ENCODE results near the gene CRISPLD2. TPM values are rescaled to one million over a fixed set of nuclear protein-coding genes. Genes with fewer than 3 reads are reported as not detected.

Gene CRISPLD2
- total RNA-seq, 1 donor from 2014 or later = 0.53 TPM

GRCh38 chr16:84803146-84803545, 16.6 kb upstream of the CRISPLD2 start:
- DNase-seq (ENCODE audit: low read depth) = no peak

GRCh38 chr16:84804326-84804725, 15.5 kb upstream of the CRISPLD2 start:
- FAIRE-seq (no peak), DNase-seq (ENCODE audit: low read depth) (no peak)
- no peak for TF ChIP-seq CTCF (IDR thresholded peaks at IDR 0.05; ENCODE audit: insufficient read depth, low read length, severe bottlenecking)
- no peaks in the 10 kb centered on the region for H3K36me3 ChIP-seq (ENCODE audit: control insufficient read depth, insufficient read depth, low read length)
- no peaks in the 10 kb centered on the region for H3K27me3 ChIP-seq (ENCODE audit: control insufficient read depth, insufficient read depth, low read length)
- H3K4me3 ChIP-seq (ENCODE audit: low read depth, low read length) = no peak overlapping the region

More at GRCh38 chr16:84803146-84803545, 16.6 kb upstream of the CRISPLD2 start:
- FAIRE-seq = peak; percentile 23
- no peak overlapping the region for H3K4me3 ChIP-seq (ENCODE audit: low read depth, low read length)
- no peaks in the 10 kb centered on the region for H3K36me3 ChIP-seq (ENCODE audit: control insufficient read depth, insufficient read depth, low read length)
- no peaks in the 10 kb centered on the region for H3K27me3 ChIP-seq (ENCODE audit: control insufficient read depth, insufficient read depth, low read length)
- TF ChIP-seq CTCF (IDR thresholded peaks at IDR 0.05; ENCODE audit: insufficient read depth, low read length, severe bottlenecking) = no peak

GRCh38 chr16:84806256-84806889, 13.4 kb upstream of the CRISPLD2 start:
- Histone ChIP-seq H3K27me3 (ENCODE audit: control insufficient read depth, insufficient read depth, low read length) (peaks cover 1% of the 10 kb centered on the region), H3K36me3 (ENCODE audit: control insufficient read depth, insufficient read depth, low read length) (no peaks in the 10 kb centered on the region), H3K4me3 (ENCODE audit: low read depth, low read length) (no peak overlapping the region)
- DNase-seq (ENCODE audit: low read depth) (no peak), FAIRE-seq (no peak)
- no peak for TF ChIP-seq CTCF (IDR thresholded peaks at IDR 0.05; ENCODE audit: insufficient read depth, low read length, severe bottlenecking)

- no peak for DNase-seq (ENCODE audit: low read depth)
- Histone ChIP-seq H3K36me3 (ENCODE audit: control insufficient read depth, insufficient read depth, low read length) (no peaks in the 10 kb centered on the region), H3K4me3 (ENCODE audit: low read depth, low read length) (no peak overlapping the region), H3K27me3 (ENCODE audit: control insufficient read depth, insufficient read depth, low read length) (peaks cover 1% of the 10 kb centered on the region)
- no peak for FAIRE-seq
- no peak for TF ChIP-seq CTCF (IDR thresholded peaks at IDR 0.05; ENCODE audit: insufficient read depth, low read length, severe bottlenecking)
These were observed 12.9 kb upstream of the CRISPLD2 start for GRCh38 chr16:84806890-84807258.

DNA sequence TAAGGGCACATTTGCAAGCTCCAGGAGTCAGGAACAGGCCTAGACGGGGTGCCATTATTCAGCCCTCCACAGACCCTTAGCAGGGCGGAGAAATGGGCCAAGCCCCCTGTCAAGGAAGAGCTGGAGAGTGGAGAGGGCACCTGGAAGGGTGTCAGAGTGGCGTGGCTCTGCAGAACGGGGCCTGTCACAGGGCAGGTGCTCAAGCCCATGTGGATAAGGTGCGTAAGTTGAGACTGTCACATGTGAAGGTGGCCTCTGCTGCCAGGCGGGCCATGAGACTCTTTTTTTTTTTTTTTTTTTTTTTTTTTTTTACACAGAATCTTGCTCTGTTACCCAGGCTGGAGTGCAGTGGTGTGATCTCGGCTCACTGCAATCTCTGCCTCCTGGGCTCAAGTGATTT, 12.0 kb upstream of the CRISPLD2 start:
- no peak for FAIRE-seq
- Histone ChIP-seq H3K27me3 (ENCODE audit: control insufficient read depth, insufficient read depth, low read length) (peaks cover 5% of the 10 kb centered on the region), H3K36me3 (ENCODE audit: control insufficient read depth, insufficient read depth, low read length) (no peaks in the 10 kb centered on the region), H3K4me3 (ENCODE audit: low read depth, low read length) (no peak overlapping the region)
- no peak for TF ChIP-seq CTCF (IDR thresholded peaks at IDR 0.05; ENCODE audit: insufficient read depth, low read length, severe bottlenecking)
- DNase-seq (ENCODE audit: low read depth) = no peak

DNA sequence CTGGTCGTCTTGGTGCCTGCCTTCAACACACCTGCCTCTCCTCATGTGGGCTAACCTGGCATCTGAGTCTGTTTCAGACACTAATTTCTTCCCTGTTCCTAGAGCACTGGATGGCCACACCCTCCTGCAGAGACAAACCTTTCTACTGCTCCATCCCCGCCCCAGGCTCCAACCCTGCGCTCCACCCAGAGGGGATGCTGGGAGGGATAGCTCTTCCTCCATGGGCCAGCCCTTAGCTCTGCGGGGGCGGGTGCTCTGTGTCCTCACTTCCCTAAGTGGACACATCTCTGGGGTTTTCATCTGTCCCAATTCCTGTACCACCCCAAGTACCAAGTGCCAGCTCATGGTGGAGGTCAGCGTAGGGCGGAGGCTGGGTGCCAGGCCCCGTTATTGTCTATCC, 11.0 kb upstream of the CRISPLD2 start:
- Histone ChIP-seq H3K4me3 (ENCODE audit: low read depth, low read length) (no peak overlapping the region), H3K27me3 (ENCODE audit: control insufficient read depth, insufficient read depth, low read length) (peaks cover 5% of the 10 kb centered on the region), H3K36me3 (ENCODE audit: control insufficient read depth, insufficient read depth, low read length) (no peaks in the 10 kb centered on the region)
- no peak for FAIRE-seq
- no peak for TF ChIP-seq CTCF (IDR thresholded peaks at IDR 0.05; ENCODE audit: insufficient read depth, low read length, severe bottlenecking)
- no peak for DNase-seq (ENCODE audit: low read depth)

All from bronchial epithelial cell (primary cell).